ENCODE results near the gene NHP2.

The NHP2 gene

DNA sequence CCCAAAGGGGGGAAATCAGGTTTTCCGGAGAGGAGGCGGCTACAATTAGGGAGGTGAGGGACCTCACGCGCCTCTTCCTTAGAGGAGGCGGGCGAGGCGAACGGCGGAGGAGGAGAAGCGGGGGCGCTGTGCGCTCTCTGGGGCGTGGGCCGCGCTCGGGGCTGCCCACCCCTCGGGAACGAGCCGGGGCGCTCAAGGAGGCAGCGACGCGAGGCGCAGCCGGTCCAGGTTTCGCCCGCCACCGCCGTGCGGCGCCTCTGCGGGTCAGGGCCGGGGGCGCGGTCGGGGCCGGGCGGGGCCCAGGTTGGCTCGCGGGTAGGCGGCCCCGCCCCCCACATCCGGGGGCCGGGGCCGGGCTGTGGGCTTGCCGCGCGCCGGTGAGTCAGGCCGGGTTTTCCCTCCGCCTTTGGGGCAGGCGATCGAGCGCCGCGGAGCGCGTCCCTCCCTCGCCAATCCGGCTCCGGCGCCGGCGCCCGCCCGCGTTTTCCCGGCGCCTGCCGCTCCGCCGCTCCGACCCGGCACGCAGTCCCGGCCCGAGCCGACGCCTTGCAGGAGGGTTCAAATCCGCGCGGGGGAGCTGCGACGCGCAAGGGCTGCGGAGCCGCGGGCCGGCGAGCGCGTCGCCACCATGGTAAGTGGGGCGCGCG, 40.4 kb downstream of the NHP2 start, which contains the start of gene N4BP3:
Gene N4BP3 (plus strand): TSS at position 392 of the 647 bp plus-strand sequence. CDS start 6,052 bp downstream, outside the sequence.
- peak; percentile 88 to 90 for ATAC-seq

DNA sequence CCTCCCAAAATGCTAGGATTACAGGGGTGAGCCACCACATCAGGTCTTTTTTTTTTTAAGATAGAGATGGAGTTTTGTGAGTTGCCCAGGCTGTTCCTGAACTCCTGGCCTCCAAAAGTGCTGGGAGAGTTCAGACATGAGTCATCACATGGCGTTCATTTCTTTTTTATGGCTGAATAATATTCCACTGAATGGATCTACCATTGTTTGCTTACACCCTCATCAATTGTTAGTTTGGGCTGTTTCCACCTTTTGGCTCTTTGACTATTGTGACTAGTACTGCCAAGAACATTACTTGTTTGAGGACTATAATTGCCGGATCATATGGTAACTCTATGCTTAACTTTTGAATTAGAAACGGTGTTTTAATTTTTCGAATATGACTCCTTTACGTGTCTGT, 41.1 kb downstream of the NHP2 start:
- ATAC-seq = no peak

- no peak for ATAC-seq
Observed at GRCh38 chr5:178111925-178112324, 41.8 kb downstream of the NHP2 start.

DNA sequence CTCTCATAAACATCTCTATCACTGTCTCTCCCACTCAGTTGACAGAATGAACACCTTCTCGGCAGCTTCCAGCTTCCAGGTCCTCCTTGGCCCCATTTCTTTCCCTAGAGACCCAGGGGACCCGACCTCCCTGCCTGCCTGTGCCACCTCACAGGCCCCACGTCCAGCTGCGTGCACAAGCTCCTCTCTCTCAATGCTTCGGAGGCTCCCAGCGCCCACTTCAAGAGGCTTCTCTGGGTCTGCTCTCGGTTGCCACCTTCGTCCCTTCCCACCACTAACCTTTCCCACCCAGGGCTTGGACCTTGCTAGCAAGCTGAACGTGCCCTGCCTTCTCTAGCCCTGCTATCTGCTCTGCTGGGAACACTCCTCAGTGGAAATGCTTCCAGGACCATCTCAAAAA, 43.2 kb downstream of the NHP2 start:
- no peak for ATAC-seq

DNA sequence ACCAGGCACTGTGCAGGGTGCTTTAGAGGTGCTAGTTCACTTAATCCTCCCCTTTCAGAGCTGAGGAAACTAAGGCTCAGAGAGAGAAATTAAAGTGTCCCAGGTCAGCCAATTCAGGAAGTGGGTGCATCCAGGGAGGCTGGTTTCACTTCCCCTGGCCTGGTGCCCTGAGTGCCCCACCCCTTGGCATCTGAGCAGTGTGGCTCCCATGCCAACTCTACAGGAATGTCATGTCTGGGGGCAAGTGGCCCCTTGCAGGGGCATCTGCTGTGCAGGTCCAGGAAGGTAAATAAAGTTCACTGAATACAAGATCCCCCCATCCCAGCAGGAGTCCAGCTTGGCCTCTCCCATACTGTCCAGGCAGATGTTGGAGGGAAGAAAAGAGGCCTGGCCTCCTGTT, 44.7 kb downstream of the NHP2 start:
- ATAC-seq = no peak

- no peak for ATAC-seq
Observed at GRCh38 chr5:178108446-178108845, 45.2 kb downstream of the NHP2 start.

DNA sequence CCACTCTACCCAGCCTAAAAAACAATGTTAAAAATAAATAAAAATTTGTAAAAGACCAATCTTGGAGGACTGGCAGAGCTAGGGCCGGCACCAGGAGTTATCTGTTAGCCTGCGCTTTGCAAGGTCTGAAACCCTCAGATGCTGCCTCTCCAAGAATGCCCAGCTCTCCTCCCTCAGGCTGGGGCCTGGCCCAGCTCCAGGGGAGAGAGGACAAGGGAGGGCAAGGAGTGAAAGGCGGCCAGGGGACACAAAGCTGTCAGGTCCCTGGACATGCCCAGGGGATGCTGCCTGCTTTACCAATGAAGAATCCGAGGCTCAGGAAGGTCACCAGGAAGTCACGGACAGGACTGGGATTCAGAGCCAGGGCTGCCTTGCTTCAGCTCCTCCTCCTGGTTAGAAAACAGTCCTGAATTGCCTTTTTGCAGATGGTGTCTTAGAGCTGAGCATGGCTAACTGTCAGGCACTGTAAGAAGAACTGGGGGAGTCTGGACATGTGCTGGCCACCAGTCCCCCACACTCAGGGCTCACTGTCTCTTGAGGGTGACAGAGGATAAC, 45.9 kb downstream of the NHP2 start:
- no peak for ATAC-seq

- peak in 1 of 2 donors; percentile 20 for ATAC-seq
Observed at GRCh38 chr5:178106556-178107239, 47.0 kb downstream of the NHP2 start.

- ATAC-seq = no peak
Observed at GRCh38 chr5:178106086-178106485, 47.6 kb downstream of the NHP2 start.

GRCh38 chr5:178104492-178104891, 49.2 kb downstream of the NHP2 start:
- no peak for ATAC-seq

GRCh38 chr5:178103612-178104011, 50.1 kb downstream of the NHP2 start:
- no peak for ATAC-seq

All from activated CD4-positive, CD25-positive, alpha-beta regulatory T cell treated with anti-CD3 and anti-CD28 coated beads, Interleukin-2, amount 50 U/mL, for 24 hours (primary cell).